H9 (cell line): Measurements from ENCODE around the gene METTL8. TPM values are rescaled to one million over a fixed set of nuclear protein-coding genes. Genes with fewer than 3 reads are reported as not detected.

ENCODE experiments used
- DNase-seq: peaks from one replicate; pipeline ENCODE4 v3.0.0-alpha.2; 2017
- H2AFZ ChIP-seq: one replicate; pipeline ENCODE4 v1.6.1; 2013; ENCODE audit warnings: mild to moderate bottlenecking, low read length, control low read depth, moderate library complexity
- H2AK5ac ChIP-seq: 2 replicates; pipeline ENCODE4 v1.6.1; 2013; ENCODE audit warnings: low read length, control low read depth, mixed read lengths; ENCODE audit not compliant: insufficient read length
- H2BK120ac ChIP-seq: one replicate; pipeline ENCODE4 v1.6.1; 2013; ENCODE audit warnings: low read depth, mild to moderate bottlenecking, low read length, control low read depth, inconsistent platforms; ENCODE audit not compliant: poor library complexity, severe bottlenecking
- H2BK12ac ChIP-seq: 2 replicates; pipeline ENCODE4 v1.6.1; 2013; ENCODE audit warnings: low read length, control low read depth, mixed read lengths, low read depth; ENCODE audit not compliant: insufficient read length
- H2BK15ac ChIP-seq: 2 replicates; pipeline ENCODE4 v1.6.1; 2013; ENCODE audit warnings: low read depth, low read length, control low read depth
- H2BK20ac ChIP-seq: one replicate; pipeline ENCODE4 v1.6.1; 2013; ENCODE audit warnings: low read depth, mild to moderate bottlenecking, low read length, control low read depth, inconsistent platforms; ENCODE audit not compliant: poor library complexity, severe bottlenecking
- H2BK5ac ChIP-seq: 2 replicates; pipeline ENCODE4 v1.6.1; 2013; ENCODE audit warnings: low read length, control low read depth, mixed read lengths; ENCODE audit not compliant: insufficient read length
- H3K14ac ChIP-seq: 2 replicates; pipeline ENCODE4 v1.6.1; 2013; ENCODE audit warnings: low read length, control low read depth; ENCODE audit not compliant: insufficient read depth
- H3K18ac ChIP-seq: 2 replicates; pipeline ENCODE4 v1.6.1; 2013; ENCODE audit warnings: low read depth, mild to moderate bottlenecking, mixed read lengths, low read length, control low read depth; ENCODE audit not compliant: insufficient read length
- H3K23ac ChIP-seq: 2 replicates; pipeline ENCODE4 v1.6.1; 2013; ENCODE audit warnings: low read length, control low read depth, mixed read lengths, low read depth; ENCODE audit not compliant: insufficient read length
- H3K23me2 ChIP-seq: 2 replicates; pipeline ENCODE4 v1.6.1; 2013; ENCODE audit warnings: low read depth, mild to moderate bottlenecking, mixed read lengths, low read length, control low read depth; ENCODE audit not compliant: insufficient read length, poor library complexity, severe bottlenecking
- H3K27ac ChIP-seq: 2 replicates; pipeline ENCODE4 v1.5.1; 2013; ENCODE audit warnings: low read length, control low read depth, mixed read lengths, low read depth; ENCODE audit not compliant: insufficient read length
- H3K27me3 ChIP-seq: 2 replicates; pipeline ENCODE4 v1.6.1; 2013; ENCODE audit warnings: low read length, control low read depth, inconsistent platforms; ENCODE audit not compliant: insufficient read depth
- H3K4ac ChIP-seq: 2 replicates; pipeline ENCODE4 v1.6.1; 2013; ENCODE audit warnings: low read depth, mild to moderate bottlenecking, control low read depth, inconsistent platforms, low read length, moderate library complexity
- H3K4me1 ChIP-seq: 2 replicates; pipeline ENCODE4 v1.6.1; 2013; ENCODE audit warnings: low read length, control low read depth, inconsistent platforms; ENCODE audit not compliant: insufficient read depth
- H3K4me2 ChIP-seq: 2 replicates; pipeline ENCODE4 v1.6.1; 2013; ENCODE audit warnings: low read length, control low read depth, mixed read lengths; ENCODE audit not compliant: insufficient read length, insufficient read depth
- H3K56ac ChIP-seq: 2 replicates; pipeline ENCODE4 v1.6.1; 2013; ENCODE audit warnings: low read depth, mild to moderate bottlenecking, mixed read lengths, low read length, control low read depth; ENCODE audit not compliant: insufficient read length
- H3K79me1 ChIP-seq: 2 replicates; pipeline ENCODE4 v1.6.1; 2013; ENCODE audit warnings: low read depth, mild to moderate bottlenecking, moderate library complexity, low read length, control low read depth, inconsistent platforms; ENCODE audit not compliant: insufficient read depth, poor library complexity, severe bottlenecking
- H3K79me2 ChIP-seq: 2 replicates; pipeline ENCODE4 v1.6.1; 2013; ENCODE audit warnings: low read length, control low read depth, inconsistent platforms; ENCODE audit not compliant: insufficient read depth
- H3K9ac ChIP-seq: 2 replicates; pipeline ENCODE4 v1.6.1; 2013; ENCODE audit warnings: low read length, control low read depth, mixed read lengths; ENCODE audit not compliant: insufficient read length; ENCODE audit errors: extremely low read depth
- H3K9me3 ChIP-seq: one replicate; pipeline ENCODE4 v1.6.1; 2013; ENCODE audit warnings: low read depth, low read length, inconsistent platforms; ENCODE audit not compliant: control insufficient read depth
- H3T11ph ChIP-seq: one replicate; pipeline ENCODE4 v1.6.1; 2013; ENCODE audit warnings: mild to moderate bottlenecking, low read length, control low read depth, inconsistent platforms
- H4K20me1 ChIP-seq: one replicate; pipeline ENCODE4 v1.6.1; 2013; ENCODE audit not compliant: control insufficient read depth, insufficient read length, insufficient read depth
- H4K5ac ChIP-seq: 2 replicates; pipeline ENCODE4 v1.6.1; 2013; ENCODE audit warnings: low read depth, mild to moderate bottlenecking, mixed read lengths, low read length, control low read depth; ENCODE audit not compliant: insufficient read length
- H4K8ac ChIP-seq: replicated peaks from 2 replicates; pipeline ENCODE4 v1.6.1; 2013; ENCODE audit warnings: low read length, control low read depth, mixed read lengths, low read depth; ENCODE audit not compliant: insufficient read length
- H4K91ac ChIP-seq: 2 replicates; pipeline ENCODE4 v1.6.1; 2013; ENCODE audit warnings: low read depth, mild to moderate bottlenecking, moderate library complexity, mixed read lengths, low read length, control low read depth; ENCODE audit not compliant: insufficient read length
- H3K27ac Mint-ChIP-seq, 3 experiments: 2 replicates in 2 of 3; 3 replicates in 1 of 3; pipeline ENCODE4 v1.8.0; 2020 to 2021; ENCODE audit warnings: mixed read lengths in 3 of 3, mild to moderate bottlenecking in 1 of 3, moderate library complexity in 1 of 3
- H3K27me3 Mint-ChIP-seq: 2 replicates; pipeline ENCODE4 v1.8.0; 2021; ENCODE audit warnings: low read depth, mild to moderate bottlenecking, moderate library complexity, mixed read lengths
- H3K36me3 Mint-ChIP-seq, 3 experiments: 2 replicates in 2 of 3; 3 replicates in 1 of 3; pipeline ENCODE4 v1.8.0; 2020 to 2021; ENCODE audit warnings: low read depth in 3 of 3, mixed read lengths in 3 of 3; ENCODE audit not compliant: insufficient read depth in 1 of 3
- H3K4me1 Mint-ChIP-seq, 2 experiments: 2 replicates each; pipeline ENCODE4 v1.8.0; 2020; ENCODE audit warnings: mixed read lengths in 2 of 2
- H3K4me3 Mint-ChIP-seq, 2 experiments: 2 replicates in 1 of 2; 3 replicates in 1 of 2; pipeline ENCODE4 v1.8.0; 2020 to 2021; ENCODE audit warnings: mild to moderate bottlenecking in 2 of 2, mixed read lengths in 2 of 2, moderate library complexity in 1 of 2
- H3K9me3 Mint-ChIP-seq, 2 experiments: 2 replicates in 1 of 2; 3 replicates in 1 of 2; pipeline ENCODE4 v1.8.0; 2020; ENCODE audit warnings: mild to moderate bottlenecking in 2 of 2, mixed read lengths in 2 of 2, moderate library complexity in 1 of 2
- WGBS: extraction: QIAGEN DNeasy Blood & Tissue Kit; methylation state at CpG from one replicate; pipeline ENCODE4 v1.1.7; 2013; ENCODE audit warnings: missing lambda C conversion rate, low lambda C conversion rate, mixed read lengths; ENCODE audit not compliant: insufficient read length; ENCODE audit errors: extremely low coverage; 5-methylcytosine and 5-hydroxymethylcytosine counted together
- total RNA-seq: library from RNA; stranded (reverse); gene quantifications from 2 replicates; pipeline ENCODE4 v1.2.1, GENCODE V29; 2021
- TF ChIP-seq, protein P1 (sequence below): fragments of 200-600 bp; sonication (generic); conservative IDR thresholded peaks from 3 replicates; pipeline ENCODE4 v1.8.0; 2021; ENCODE audit warnings: antibody characterized with exemption, mild to moderate bottlenecking

Gene METTL8
- total RNA-seq, 1 experiment from 2014 or later = 40.9 TPM

DNA sequence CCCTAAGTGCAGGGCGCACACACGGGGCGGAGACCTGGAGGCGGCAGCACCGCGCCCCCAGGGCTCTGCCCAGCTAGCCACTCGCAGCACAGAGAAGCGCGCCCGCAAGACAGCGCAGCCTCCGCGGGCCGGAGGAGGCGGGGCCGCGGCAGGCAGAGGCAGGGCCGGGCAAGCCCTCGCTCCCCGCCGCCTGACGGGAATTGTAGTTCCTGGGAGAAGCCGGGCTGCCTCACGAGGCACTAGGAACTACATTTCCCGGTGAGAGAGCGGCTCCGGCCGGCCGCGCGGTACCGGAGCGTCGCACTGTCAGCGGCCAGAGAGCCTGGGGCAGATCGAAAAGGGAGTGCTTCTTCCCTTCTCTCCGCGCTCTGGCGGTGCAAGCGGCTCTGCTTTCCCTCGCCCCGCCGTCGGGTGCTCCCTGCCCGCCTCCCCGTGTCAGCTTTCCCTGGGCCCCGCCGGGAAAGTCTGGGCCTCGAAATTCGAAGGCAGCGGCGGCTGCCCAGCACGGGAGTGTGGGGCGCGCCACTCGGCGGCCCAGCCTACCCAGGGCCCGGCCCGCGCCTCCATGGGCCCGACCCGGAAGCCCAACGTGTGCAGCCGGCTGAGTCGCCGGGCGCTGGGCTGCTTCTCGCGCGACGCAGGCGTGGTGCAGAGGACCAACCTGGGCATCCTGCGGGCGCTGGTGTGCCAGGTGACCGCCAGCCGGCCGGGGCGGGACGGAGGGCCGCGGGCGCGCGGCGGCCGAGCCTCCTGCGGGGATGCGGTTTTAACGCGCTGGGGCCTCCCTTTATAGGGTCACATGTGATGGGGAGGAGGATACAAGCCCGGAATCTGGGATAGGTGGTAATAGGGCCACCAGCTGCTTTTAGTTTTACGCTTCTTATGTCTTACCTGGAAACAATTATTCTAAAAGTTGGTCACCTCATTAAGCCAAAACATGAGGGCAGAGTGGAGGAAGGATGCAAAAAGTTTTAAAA lies 511 bp upstream of the METTL8 start, which contains the start of gene DCAF17:
TSS of gene DCAF17 (plus strand) at position 214 of the 977 bp plus-strand sequence. CDS start at position 566, 352 bp downstream.
- Histone ChIP-seq H2BK15ac (no peak within 1 kb of the TSS), H4K8ac (no peak within 1 kb of the TSS), H3K18ac (peak within 1 kb of the TSS; percentile 90), H2AK5ac (no peak within 1 kb of the TSS), H3K4me2 (peak within 1 kb of the TSS; percentile 86), H4K5ac (peak within 1 kb of the TSS; percentile 94), H3K9me3 (no peaks in the 10 kb centered on the region), H3K56ac (no peak within 1 kb of the TSS), H4K91ac (no peak within 1 kb of the TSS), H3K79me1 (no peaks in the 10 kb centered on the region), H2BK20ac (no peak within 1 kb of the TSS), H3T11ph (no peak within 1 kb of the TSS), H3K27me3 (no peaks in the 10 kb centered on the region), H3K79me2 (no peaks in the 10 kb centered on the region; the same call in 1 of the 2 replicates), H3K27ac (peak within 1 kb of the TSS; percentile 83), H3K9ac (peak within 1 kb of the TSS; percentile 79), H3K4ac (no peak within 1 kb of the TSS; the same call in 1 of the 2 replicates), H2BK120ac (no peak within 1 kb of the TSS), H2AFZ (no peak within 1 kb of the TSS), H2BK5ac (no peak within 1 kb of the TSS), H3K14ac (peak within 1 kb of the TSS; percentile 75), H3K23ac (no peak within 1 kb of the TSS), H4K20me1 (no peaks in the 10 kb centered on the region), H3K4me1 (peaks cover 2% of the 10 kb centered on the region; the same call in 1 of the 2 replicates), H2BK12ac (no peak within 1 kb of the TSS), H3K23me2 (peaks cover 10% of the 10 kb centered on the region)
- WGBS = no CpG with 5 or more reads among the region's 92 CpGs
- Mint-ChIP-seq H3K27me3 (no peaks in the 10 kb centered on the region), H3K4me1 (peaks cover 40 to 43% of the 10 kb centered on the region in 2 experiments), H3K27ac (peak within 1 kb of the TSS; percentile 94 to 99 (median 99)), H3K4me3 (peak within 1 kb of the TSS; percentile 76 to 89), H3K9me3 (no peaks in the 10 kb centered on the region), H3K36me3 (peaks cover 36 to 43% (median 39%) of the 10 kb centered on the region in 3 experiments; a peak in 6 of 7 replicates)
- TF ChIP-seq, protein P1, sequence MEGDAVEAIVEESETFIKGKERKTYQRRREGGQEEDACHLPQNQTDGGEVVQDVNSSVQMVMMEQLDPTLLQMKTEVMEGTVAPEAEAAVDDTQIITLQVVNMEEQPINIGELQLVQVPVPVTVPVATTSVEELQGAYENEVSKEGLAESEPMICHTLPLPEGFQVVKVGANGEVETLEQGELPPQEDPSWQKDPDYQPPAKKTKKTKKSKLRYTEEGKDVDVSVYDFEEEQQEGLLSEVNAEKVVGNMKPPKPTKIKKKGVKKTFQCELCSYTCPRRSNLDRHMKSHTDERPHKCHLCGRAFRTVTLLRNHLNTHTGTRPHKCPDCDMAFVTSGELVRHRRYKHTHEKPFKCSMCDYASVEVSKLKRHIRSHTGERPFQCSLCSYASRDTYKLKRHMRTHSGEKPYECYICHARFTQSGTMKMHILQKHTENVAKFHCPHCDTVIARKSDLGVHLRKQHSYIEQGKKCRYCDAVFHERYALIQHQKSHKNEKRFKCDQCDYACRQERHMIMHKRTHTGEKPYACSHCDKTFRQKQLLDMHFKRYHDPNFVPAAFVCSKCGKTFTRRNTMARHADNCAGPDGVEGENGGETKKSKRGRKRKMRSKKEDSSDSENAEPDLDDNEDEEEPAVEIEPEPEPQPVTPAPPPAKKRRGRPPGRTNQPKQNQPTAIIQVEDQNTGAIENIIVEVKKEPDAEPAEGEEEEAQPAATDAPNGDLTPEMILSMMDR = no peak; the same call in 2 of the 3 replicates
- peak; percentile 98 for DNase-seq
